PC-3 (cell line): ENCODE data around the gene STAG3.
"Not testable (repeated sequence)": the region's sequence is repeated elsewhere in the genome, so short reads cannot be mapped to it uniquely, and the experiment has no call there.

Experiments used
- EZH2 ChIP-seq: fragments of 300-600 bp; sonication (generic); IDR thresholded peaks from one replicate; pipeline ENCODE4 v1.6.1; 2017; ENCODE audit warnings: antibody characterized with exemption, mild to moderate bottlenecking, low read length; ENCODE audit not compliant: unreplicated experiment
- TF ChIP-seq, protein P1 (sequence below): fragments of 300-600 bp; sonication (generic); conservative IDR thresholded peaks from 2 replicates; pipeline ENCODE4 v1.5.1; 2017; ENCODE audit warnings: antibody characterized with exemption, low read depth, mild to moderate bottlenecking, low read length

DNA sequence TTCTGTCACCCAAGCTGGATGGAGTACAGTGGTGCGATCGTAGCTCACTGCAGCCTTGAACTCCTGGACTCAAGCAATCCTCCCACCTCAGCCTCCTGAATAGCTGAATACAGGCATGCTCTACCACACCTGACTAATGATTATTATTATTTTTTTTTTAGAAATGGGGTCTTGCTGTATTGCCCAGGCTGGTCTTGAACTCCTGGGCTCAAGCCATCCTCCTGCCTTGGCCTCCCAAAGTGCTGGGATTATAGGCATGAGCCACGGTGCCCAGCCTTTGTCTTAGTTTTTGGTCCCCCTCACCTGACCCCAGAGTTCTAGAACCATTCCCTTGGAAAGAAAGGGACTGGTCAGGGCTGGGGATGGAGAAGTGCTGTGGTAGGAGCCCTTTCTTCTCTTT, 2.4 kb downstream of the STAG3 start:
- TF ChIP-seq, protein P1, sequence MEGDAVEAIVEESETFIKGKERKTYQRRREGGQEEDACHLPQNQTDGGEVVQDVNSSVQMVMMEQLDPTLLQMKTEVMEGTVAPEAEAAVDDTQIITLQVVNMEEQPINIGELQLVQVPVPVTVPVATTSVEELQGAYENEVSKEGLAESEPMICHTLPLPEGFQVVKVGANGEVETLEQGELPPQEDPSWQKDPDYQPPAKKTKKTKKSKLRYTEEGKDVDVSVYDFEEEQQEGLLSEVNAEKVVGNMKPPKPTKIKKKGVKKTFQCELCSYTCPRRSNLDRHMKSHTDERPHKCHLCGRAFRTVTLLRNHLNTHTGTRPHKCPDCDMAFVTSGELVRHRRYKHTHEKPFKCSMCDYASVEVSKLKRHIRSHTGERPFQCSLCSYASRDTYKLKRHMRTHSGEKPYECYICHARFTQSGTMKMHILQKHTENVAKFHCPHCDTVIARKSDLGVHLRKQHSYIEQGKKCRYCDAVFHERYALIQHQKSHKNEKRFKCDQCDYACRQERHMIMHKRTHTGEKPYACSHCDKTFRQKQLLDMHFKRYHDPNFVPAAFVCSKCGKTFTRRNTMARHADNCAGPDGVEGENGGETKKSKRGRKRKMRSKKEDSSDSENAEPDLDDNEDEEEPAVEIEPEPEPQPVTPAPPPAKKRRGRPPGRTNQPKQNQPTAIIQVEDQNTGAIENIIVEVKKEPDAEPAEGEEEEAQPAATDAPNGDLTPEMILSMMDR = not testable (repeated sequence)
- TF ChIP-seq EZH2 = not testable (repeated sequence)
